ENCODE data around the gene LLCFC1.

The LLCFC1 gene

DNA sequence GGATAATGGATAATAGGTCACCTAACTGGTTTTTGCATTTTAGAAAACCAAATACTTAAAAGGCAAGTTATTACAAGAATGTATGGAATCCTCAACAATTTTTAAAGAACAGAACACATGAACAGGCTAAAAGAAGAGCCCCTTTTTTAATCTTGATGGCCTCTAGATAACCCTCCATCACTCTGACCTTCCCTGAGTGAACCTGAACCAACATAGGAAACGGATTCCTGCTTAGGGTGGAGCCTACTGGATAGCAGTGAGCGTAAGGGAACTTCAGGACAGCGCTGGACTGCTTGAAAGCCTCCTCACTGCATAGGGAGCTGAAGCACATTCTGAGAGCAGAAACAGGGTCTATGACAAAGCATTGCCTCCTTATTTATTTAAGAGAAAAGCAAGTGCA is 26.2 kb upstream of the LLCFC1 start:
- DNase-seq: no peak

DNA sequence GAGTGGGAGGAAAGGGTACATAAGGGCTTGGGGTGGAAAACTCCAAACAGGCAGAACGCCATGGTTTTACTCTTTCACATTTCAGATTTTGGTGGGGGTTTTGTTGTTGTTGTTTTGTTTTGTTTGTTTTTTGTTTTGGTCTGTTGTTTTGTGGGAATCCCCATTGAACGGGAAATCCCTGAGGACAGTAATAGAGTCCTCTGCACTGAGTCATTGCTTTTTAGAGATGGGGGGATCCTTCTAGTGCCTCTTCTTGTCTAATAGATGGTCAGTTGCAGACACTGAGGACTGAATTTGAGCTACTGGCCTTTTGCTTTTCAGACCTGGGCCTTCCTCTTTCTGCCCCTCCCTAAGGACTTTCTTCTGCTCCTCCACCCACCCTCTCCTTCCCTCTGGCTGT is 25.7 kb upstream of the LLCFC1 start:
- DNase-seq: no peak

DNA sequence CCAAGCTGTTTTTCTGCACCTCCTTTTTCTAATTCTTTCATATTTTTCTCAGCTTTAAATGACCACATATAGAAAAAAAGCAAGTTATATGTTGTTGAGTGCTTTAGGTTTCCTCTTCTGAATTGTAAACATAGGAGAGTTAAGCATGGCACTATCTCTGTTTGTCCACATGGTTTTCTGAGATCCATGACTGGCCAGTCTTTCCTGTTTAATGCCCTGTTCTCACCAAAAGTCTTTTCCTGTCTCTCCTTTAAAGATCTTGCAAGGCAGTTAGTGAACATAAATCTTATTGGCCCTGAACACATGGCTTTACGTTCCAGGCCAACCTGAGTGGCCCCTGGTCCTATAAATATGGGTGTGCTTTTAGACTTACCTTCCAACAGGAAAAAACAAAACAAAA is 25.2 kb upstream of the LLCFC1 start:
- DNase-seq: no peak

DNA sequence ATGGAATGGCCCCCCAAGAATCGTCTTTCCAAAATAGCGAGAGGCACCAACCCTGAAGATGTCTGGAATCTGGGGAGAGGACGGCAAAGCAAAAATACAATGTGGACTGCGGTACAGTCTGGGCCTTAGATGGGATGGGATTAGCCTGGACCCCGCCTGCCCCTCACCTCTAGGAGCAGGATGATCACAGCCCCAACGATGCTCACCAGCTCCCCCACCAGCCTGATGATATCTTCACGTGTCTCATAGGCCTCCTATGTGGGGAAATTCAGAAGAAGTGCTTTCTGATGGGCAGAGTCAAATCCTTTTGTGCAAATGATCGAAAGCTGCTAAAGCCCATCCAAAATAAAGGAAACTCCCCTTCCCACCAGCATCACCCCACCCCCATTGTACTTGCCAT is 24.0 kb upstream of the LLCFC1 start:
- DNase-seq: no peak

DNA sequence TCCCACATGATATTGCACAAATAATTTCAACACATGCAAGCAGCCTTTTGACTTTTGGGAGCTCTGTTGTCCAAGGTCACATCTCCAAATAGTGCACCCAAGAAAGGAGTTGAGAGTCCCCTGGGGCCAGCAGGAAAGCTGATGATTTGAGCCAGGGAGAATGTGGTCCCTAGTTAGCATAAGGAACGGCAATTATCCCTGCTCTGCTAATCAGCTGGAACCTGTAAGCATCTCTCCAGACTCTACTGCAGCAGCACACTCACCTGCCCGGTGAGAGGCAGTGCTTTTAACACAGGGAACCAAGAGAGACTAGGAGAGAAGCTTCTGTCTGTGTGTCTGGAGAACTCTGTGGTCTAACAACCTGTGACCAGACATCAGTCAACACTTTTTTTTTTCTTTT is 22.8 kb upstream of the LLCFC1 start:
- DNase-seq: no peak

DNA sequence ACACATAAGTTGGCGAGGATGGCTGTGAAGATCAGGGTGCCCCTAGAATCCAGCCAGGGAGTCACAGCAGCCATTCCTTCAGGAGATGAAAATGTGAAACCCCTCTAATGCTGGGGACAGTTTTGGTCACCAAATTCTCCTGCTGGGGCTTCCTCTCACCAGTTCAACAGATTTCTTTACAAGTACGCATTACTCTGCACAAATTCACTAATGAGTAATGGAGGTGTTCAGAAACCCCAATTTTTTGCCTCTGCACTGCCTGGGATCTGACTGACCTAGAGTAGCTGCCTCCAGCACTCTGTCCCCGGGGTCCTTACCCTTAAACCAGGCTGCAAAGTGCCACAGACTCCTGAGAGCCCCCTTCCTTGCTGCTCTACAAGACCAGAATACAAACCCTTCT is 21.8 kb upstream of the LLCFC1 start:
- DNase-seq: no peak

DNA sequence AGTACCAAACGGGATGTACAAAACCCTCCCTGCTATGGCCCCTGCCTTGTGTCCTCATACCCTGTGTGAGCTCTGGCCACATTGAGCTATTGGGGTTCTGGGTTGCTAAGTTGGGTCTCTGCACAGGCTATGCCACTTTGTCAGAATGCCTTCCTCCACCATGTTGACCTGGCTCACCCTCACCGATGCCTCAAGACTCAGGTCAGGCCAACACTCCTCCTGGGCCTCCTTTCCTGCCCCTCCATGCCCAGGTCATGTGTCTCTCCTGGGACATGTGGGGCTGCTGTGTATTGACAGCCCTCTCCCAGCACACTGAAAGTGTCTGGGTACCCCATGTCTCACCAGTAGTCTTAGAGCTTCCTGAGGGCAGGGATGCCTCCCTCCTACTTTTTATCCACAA is 20.4 kb upstream of the LLCFC1 start:
- DNase-seq: no peak

DNA sequence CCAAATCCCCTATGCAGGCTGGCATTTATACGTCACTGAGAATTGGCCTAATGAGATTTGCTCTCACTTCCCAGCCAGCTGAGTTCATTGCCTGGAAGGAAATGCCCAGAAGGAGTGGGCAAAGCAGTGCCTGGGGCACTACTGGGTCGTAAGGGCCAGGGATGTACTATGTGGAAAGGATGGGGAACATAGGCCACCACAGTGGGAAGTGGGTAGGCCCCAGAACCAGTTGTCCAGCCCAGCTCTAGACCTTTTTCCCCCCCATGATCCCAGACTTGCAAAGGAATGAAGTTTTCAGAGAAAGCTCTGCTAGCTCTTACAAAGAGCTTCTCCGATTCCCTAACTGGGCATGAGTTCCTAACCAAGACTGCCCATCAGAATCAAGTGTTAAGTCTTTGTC is 19.6 kb upstream of the LLCFC1 start:
- DNase-seq: no peak

DNA sequence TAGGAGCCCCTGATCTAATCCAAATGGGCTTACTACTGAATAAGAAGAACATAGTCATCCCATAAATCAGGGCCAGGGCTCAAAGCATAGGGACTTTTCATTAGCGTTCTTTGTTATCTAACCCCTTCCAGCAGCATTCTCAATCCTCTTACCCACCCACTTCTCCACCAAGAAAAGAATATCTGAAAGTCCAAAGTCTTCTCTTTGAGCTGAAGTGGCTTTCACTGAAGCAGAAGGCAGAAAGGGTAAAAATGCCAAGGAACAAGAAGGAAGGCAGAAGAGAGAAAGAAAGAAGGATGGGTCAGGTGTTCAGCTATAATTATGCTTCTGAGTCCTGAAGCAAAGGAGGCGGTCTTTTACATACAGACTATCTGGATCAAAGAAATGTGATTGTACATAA is 15.9 kb upstream of the LLCFC1 start:
- DNase-seq: no peak

DNA sequence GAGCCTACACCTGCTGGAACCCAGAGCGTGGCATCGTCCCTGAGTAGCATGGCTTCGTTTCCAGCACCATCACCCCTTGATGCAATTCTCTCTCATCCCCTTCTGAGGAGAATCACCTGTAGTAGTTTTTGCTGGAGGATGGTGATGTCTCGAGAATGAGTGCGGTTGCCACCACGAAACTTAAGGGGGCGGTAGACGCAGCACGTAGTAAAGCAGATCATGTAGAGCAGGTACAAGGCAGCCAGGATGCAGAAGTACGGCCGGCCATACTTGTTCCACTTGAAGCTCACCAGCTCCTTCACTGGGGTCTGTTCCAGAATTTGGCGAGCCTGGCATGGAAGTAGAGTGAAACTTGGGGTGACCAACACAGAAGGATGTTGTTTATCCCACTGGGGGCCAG is 13.9 kb upstream of the LLCFC1 start:
- DNase-seq: no peak

DNA sequence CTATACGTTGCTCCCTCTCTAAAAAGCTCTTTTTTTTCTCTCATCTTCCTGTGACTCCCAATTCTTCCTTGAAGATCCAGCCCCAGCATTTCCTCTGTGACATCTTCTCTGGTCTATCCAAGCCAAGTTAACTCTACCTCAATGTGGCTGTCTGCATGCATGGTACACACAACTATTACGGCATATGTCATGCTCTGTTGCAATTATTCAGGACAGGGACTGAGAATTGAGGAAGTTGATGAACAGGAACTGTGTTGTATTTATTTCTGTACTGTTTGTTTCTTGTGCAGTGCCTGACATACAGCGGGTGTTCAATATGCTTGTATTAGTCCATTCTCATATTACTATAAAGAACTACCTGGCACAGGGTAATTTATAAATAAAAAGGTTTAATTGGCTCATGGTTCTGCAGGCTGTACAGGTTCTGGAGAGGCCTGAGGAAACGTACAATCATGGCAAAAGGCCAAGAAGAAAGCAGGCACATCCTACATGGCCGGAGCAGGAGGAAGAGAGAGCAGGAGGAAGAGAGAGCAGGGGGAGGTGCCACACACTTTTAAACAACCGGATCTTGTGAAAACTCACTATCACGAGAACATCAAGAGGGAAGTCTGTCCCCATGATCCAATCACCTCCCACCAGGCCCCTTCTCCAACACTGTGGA is 12.1 kb upstream of the LLCFC1 start:
- no peak for DNase-seq

DNA sequence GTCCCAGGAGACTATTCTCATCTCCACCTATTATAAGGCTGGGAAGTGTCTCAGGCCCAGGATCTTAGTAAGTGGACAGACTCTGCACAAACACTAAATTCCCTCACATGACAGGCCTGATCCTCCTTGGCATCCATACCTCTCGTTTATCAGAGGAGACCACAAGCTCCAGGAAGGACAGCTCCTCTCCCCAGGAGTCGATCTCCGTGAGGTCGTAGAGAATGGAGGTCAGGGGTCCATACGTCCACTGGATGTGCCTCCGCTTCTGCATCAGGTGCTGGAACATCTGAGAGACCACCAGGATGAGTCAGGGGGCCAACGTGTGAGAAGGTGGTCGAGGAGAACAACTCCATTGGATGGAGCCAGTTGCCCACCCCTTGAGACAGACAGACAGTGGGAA is 11.3 kb upstream of the LLCFC1 start:
- no peak for DNase-seq

DNA sequence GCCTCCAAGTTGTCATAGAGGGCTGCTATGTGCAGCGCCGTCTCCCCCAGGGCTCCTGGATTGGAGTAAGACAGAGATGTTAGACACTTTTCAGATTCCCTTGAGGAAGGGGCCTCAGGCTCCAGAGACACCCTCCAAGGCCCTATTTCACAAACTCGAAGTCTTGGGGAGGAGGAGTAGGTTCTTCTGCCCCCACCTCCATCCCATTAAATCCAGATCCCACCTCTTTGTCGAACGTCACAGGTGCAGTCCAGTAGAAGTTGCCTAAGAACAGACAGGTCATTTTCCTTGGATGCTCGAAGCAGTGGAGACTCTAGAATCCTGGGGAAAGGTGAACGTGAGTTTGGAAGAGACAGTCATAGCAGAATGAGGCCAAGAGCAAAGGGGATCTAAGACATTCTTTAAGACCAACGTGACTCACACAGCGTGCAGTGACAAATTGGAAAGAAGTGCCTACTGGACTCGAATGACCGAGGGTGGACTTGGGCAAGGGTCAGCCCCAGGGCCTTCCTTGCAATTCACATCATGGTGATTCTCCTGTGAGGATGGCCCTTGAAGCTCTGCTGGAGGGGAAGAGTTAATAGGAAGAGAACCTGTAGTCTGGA is 9.1 kb upstream of the LLCFC1 start:
- no peak for DNase-seq

DNA sequence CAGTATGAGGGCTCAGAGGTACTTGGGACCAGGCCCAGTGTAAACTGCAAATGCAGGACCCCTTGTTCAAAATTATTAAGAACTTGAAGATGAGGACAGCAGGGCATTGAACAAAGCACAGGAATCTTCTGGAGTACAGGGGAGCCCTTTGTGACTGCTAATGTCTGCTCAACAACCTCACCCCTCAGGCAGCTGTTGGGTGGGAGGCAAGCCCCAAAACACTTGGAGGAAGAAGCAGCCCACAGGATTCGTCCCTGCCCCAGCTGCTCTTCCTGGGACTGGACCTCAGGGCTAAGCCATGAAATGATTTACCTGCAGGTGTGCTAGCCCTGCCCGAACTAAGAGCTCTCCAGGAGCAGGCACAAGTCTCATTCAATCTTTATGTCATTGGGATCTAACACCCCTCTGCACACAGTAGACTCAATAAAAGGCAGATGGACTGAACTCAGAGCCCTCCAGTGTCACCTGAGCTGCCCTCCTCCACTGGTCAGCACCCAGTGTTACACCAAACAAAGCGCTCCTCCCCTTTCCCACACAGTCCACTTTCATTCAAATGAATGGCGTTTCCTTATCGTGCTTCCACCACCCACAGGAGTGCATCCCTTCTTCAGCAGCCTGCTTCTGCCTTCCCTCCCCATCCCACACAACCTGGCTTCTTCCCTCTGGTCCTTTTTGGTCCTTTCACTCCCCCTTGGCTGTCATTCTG is 6.7 kb upstream of the LLCFC1 start:
- DNase-seq: no peak

DNA sequence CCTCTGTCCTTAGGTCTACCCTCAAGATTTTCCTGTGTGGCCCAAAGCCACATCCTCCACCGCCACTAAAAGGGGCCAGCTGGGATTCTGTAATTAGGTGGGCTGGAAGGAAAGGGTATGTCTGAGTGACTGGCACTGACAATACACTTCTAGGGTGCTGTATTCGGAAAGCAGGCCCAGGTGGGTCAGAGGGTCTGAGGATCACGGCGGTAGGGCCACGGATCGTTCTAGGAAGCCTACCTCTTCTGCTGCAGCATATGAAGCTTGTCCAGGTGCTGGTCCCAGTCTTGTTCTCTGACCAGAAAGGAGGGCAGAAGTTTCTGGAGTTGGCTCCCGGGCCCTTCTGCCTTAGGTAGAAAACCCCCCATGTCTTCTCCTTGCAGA is 6.2 kb upstream of the LLCFC1 start:
- DNase-seq: no peak

DNA sequence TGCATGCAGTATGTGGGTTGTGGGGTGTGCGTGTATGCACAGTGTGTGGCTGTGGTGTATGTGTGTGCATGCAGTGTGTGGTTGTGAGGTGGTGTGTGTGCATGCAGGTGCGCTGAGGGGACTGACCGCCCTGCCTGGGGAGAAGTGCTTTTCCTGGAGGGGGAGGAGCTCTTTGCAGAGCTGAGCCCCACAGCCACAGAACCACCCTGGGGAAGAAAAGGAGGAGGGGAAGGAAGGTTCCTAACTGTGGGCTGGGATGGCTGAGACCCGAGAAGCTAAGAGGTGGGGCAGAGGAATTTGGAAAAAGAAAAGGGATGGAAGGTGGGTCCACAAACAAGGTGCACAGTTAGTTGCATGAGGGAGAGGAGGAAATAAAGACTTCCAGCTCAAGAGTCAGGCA is 5.7 kb upstream of the LLCFC1 start, which contains the start of gene TRPV5:
TRPV5 (minus strand) TSS at position 123 of the 400 bp plus-strand sequence. CDS start 287 bp downstream, outside the sequence.
- no peak for DNase-seq

DNA sequence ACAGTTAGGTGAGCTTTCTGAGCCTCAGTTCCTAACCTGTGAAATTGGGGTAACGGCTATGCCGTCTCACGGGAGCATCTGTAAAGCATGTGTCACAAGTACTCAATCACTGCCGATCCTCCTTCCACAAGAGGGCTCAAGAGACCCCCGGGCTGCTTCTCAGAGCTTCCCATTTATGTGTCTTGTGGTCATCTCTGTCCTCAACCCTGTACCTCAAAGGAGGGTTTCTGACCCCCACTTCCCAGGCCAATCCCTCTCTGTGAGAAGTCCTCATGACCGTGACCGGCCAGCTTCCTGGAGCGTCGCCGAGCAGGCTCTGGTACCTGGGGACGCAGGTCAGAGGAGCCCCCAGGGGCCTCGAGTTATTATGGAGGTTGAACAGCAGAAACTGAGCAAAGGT is 5.2 kb upstream of the LLCFC1 start:
- DNase-seq: no peak

DNA sequence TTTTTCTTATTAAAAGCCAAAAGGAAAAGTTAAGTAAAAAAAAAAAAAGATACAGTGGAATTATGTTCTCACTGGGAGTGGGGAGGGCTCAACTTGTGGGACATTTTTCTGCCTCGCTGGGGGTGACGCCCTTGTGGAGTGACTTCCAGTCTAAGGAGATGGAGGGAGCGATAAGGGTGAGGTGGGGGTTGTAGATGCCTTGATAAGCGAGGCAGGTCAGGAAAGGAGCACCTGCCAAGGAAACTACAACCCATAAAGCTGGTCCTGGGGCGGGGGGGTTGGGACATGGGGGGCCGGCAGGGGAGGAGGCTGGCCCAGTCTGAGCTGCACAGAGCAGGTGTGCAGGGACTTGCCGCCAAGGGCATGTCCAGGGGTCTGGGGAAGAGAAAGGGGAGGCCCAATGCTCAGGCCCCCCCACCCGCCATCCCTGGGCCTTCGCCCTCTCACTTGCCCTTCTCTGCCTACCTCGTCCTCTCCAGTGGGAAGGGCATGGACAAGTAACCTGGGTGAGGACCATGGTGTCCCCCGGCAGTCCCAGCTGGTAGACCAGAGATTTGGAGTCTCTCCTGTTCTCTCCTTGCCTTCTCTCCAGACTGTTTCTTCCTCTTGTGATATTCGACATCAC is 3.2 kb upstream of the LLCFC1 start:
- DNase-seq: no peak

DNA sequence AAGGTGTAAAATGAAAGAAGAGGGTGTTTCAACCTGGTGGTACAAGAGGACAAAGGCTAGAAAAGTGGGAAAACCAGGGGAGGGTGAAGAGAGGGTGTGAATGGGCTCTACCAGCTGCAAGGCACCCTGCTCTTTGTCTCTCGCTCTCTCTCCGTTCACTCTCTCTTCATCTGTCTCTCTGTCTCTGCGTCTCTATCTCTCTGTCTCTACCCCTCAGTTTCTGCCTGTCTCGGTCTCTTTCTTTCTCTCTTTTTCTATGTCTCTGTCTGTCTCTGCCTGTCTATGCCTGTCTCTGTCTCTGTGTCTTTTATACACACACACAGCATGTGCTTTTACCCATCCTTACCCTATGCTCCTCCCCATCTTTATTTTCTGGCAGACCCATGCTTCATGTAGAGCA is 673 bp upstream of the LLCFC1 start:
- DNase-seq: no peak

DNA sequence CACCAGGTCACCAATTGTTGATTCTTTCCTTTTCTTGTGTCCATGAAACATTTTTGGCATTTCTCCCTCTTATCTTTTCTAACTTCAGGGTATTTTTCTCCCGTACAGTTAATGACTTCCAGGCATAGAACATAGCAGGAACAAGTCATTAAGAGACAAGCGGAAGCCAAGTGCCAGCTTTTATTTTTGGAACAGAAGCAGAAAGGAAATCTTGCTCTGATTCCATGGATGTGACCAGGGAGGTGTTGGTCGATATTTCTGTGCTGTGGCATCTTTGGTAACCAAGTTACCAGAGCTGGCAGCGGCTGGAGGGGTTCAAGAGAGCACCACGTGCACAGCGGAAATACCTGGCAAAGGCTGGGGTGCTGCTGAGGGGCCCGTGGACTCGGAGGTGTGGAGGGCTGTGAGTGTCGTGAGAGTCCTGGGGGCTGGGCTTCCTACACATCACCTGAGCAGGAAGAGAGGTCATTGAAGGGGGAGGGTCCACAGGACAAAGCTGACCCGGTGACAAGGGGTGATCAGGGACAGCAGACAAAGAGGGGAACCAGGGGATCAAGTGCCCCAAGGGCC is 1.8 kb downstream of the LLCFC1 start:
- DNase-seq: no peak

DNA sequence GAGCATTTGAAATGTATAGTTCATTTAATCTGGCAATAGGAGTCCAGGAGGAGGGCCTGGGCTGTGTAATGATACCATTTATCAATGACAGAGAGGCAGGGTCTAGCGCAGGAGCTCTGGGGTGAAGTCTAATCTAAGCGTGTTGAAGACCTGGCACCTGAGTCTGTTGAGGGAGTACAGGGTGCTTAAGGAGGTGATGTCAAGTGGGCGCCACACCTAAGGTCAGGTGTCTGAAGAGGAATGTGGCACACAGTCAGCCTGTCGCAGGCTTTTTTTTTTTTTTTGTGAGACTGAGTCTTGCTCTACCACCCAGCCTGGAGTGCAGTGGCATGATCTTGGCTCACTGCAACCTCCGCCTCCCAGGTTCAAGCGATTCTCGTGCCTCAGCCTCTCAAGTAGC is 2.3 kb downstream of the LLCFC1 start:
- DNase-seq: no peak

DNA sequence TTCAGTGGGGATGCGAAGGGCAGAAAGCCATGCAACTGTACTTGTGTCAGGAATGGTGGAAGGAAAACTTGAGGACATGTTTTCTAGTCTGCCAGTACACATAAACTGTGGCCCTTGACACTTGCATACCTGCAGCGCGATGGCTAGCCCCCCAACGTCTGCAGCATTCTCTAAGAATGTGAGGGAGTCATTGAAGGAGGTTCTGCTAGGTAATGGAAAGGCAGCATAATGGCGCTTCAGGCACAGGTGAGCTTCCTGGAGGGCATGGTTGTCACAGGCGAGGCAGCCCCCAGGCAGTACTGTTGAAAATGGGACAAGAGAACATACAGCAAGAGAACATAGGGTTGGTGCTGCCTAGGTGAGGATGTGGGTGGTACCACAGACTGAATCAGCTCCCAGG is 3.5 kb downstream of the LLCFC1 start:
- no peak for DNase-seq

DNA sequence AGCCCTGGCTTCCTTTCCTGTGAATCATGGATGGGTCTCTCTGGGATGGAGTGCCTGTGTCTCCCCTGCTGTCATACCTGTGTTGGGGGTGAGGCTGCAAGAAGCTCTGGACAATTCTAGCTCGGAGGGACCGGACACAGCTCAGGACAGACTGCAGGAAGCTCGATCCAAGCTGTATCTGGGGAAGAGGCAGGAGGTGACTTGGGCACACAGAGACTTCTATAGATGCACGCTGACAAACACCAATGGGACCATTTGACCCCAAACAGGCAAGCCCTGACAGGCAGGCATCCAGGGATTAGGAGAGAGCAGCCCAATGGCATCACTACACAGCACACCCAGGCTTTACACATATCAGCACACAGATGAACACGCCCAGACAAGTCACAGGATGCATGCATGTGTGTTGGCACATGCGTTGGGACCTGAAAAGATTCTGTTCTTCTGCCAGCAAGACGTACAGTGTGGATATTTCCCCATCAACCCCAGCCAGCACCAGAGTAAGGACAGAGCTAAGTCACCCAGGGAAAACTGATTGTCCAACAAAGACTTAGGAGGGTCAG is 4.5 kb downstream of the LLCFC1 start:
- DNase-seq: no peak
